HG03095 (cell line): ENCODE results near the gene IDH3G.
"Not testable (repeated sequence)": the region's sequence is repeated elsewhere in the genome, so short reads cannot be mapped to it uniquely, and the experiment has no call there.

ENCODE experiments used
- ATAC-seq: cut with Tn5 transposase; IDR thresholded peaks from one replicate; pipeline ENCODE4 v1.9.1; 2021; ENCODE audit warnings: moderate library complexity; ENCODE audit not compliant: unreplicated experiment

The IDH3G gene

DNA sequence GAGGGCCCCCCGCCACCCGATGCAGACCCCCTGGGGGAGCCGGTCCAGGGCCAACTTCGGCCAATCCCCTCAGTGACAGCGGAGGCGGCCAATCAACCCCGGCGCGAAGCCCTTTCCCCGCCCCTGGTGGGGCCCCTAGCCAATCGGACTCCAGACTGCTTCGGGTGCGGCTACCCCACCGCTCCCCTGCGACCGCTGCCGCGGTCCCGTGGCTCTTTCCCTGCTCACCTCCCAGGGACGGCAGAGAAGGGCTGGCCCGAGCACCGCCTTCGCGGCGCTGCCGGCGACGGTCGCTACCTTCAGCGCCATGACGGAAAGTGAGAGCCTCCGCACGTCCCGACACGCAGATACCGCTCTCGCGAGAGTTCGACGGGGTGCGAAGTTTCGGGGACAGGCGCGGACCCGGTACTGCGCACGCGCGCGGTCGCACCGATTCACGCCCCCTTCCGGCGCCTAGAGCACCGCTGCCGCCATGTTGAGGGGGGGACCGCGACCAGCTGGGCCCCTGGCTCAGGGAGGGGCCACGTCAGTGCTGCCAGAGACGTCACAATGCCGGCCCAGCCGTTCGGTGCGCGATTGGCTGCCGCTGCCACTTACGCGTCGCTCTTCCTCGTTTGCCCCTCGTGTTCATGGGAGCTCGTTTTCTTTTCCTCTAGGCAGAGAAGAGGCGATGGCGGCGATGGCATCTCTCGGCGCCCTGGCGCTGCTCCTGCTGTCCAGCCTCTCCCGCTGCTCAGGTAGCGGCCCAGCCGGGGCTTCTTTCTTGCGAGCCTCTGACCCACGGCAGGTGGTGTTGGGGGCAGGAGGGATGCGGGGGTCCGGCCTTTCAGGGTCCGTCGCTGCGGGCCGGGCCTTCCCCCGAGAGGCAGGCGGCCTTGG, at the start of gene IDH3G, which contains the start of gene SSR4:
Gene IDH3G (minus strand): TSS at position 358 of the 879 bp plus-strand sequence. CDS start 49 bp downstream, at position 309.
Gene SSR4 (plus strand): TSS at position 651 of the 879 bp plus-strand sequence. CDS start 20 bp downstream, at position 671.
- ATAC-seq, result peak; percentile 88

DNA sequence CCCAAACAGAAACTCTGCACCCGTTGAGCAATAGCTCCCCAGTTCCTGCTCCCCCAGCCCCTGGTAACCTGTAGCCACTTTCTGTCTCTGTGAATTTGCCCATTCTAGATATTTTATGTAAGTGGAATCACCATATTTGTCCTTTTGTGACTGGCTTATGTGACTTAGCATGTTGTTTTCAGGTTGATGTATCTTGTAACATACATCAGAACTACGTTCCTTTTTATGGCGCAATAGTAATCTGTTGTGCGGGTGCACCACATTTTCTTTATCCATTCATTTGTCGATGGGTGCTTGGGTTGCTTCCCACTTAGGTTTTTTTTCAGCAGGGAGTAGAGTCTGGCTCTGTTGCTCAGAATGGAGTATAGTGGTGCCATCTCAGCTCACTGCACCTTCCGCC, 42.7 kb upstream of the IDH3G start:
- ATAC-seq, result no peak

DNA sequence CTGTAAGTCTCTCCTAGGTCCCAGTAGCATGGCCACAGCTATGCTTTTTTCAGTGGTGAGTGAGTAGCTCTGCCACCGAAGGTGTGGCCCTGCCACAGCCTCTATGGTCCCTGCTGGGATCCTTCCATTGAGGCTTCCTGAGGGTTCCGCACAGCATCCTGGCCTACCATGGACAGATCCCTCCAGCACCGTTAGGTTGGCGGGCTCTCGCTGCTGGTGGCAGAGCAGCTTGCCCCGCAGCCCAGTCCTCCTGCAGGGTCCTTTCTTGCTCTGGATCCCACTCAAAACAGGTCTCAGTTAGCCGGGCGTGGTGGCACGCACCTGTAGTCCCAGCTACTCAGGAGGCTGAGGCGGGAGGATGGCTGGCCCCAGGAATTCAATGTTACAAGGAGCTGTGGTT, 38.6 kb upstream of the IDH3G start:
- no peak for ATAC-seq

DNA sequence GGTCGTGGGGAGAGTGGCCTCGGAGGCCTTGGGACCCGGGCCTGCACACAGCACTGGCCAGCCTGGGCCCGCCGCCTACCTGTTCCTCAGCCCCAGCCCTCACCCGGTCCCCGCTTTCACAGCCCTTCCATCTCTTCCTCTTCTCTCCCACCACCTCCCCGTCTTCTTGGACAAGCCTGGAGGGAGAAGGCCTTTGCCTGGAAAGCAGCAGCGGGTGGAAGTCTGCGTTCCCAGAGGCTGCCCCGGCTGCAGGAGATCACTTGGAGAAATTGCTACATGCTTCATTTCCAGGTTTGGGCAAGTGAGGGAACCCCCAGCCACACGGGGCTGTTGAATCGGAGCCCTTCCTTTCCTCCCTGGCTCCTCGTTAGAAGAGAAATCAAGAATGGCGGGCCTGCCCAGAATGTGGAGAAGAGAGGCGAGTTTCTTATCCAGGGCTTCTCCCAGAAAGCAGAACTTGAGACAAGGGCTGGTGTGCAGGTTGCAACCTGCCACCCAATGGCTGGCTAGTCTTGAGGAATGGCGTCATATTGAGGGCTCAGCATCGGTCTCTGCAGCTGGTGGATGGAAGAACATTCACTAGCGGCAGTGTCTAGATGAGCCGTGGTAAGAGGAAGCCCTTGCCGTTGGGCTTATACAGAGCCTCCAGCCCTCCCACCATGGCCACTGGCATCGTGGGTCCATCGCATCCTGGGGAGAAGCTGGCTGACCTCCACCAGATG, 37.4 kb upstream of the IDH3G start:
- no peak for ATAC-seq

DNA sequence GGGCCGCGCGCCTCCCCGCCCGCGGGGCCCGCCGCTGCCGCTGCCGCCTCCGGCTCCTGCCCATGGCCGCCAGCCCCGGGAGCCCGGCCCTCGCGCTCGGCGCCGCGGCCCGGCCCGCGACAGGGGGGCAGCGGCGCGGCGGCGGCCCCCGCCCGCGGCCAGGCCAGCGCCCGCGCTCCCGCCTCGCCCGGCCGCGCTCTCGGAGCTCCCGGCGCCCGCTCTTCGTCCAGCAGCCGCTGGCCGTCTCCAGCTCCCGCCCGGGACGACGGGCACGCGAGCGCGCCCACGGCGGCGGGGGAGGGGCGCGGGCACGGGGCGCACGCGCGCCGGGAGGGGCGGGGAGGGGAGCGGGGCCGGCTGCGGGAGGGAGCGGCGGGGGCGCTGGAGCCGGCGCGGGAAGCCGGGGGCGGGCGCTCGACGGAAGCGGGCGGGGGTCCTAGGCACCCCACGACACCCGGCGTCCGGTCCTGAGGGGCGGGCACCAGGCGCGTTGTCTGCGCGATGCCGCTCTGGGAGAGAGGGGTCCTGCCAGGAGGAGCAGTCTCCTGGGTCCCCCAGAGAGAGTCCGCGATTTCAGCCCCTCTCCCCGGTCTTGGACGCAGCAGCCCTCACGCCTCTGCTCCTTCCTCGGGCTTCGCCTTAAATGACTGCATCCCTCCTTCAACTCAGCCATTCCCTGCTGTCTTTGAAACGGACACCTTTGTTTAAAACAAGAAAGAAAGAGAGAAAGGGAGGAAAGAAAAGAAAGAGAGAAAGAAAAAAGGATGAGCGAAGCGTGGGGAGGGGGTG, 36.7 kb upstream of the IDH3G start:
- ATAC-seq, result no peak

- ATAC-seq, result no peak
These were observed 35.8 kb upstream of the IDH3G start, which contains the start of gene PDZD4 for GRCh38 chrX:153829799-153830639. TSS of gene PDZD4 (minus strand) at chrX:153830544. CDS start at chrX:153830298, 246 bp downstream.

DNA sequence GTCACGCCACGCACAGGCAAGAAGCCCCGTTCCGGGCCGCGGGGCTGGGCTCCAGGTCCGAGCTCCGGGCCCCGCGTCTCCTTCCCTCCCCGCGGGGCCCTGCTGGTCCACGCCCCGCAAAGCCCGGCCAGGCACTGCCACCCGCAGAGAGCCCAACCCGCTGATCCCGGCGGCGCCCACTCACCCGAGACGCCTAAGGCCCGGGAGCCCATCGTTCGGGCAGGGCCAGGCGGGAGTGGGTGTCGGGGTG, 35.3 kb upstream of the IDH3G start:
- no peak for ATAC-seq

DNA sequence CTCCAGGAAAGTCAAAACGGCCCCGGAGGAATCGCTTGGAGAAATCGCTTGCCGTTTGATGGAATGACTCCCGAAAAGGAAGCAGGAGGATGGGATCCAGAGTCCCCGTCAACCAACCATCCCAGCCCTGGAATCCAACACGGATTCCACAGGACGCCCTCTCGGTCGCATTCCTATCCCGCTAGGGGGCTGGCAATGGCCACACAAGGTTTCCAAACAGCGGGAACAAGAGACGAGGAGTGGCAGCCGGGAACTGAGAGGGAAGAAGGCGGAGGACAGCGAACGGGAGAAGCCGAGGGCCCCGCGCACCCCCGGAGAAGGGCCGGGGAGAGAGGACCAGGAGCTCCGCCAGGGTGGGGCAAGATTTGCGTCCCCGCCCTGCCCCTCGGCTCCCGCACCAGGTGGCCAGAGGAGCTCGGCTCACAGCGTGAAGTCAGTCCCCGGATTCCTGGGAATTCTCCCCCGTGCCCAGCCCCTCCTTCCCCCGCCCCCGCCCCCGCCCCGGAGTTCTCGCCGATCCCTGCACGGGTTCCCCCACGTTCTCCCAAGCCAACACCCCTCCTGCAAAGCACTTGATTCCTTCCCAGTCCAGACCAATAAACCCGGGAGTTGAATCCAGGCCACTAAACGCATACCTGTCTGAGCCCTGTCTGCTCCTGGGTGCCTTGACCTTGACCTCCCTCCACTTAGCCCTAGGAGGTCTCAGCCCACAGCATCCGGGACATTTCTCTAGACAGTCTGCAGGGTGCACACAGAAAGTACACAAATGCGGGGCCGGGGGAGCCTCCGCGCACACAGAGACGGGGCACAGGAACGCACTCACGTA, 34.8 kb upstream of the IDH3G start:
- no peak for ATAC-seq

DNA sequence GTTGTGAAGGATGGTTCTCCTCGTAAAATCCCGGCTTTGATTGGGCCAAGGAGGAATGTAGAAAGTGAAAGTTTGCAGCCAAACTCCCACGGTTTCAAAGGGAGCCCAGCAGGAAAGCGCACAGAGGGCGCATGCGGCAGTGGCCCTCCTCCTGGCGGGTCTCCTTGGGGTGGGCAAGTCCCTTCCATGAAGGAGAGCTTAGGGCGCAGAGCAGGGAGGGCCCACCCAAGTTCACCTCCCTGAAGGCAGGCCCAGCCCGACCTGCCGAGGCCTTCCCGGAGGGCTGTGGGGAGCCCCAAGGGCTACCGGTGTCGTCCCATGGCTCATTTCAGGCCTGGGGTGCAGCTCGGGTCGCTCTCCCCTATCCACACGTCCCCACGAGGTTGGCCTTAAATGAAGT, 34.1 kb upstream of the IDH3G start:
- no peak for ATAC-seq

DNA sequence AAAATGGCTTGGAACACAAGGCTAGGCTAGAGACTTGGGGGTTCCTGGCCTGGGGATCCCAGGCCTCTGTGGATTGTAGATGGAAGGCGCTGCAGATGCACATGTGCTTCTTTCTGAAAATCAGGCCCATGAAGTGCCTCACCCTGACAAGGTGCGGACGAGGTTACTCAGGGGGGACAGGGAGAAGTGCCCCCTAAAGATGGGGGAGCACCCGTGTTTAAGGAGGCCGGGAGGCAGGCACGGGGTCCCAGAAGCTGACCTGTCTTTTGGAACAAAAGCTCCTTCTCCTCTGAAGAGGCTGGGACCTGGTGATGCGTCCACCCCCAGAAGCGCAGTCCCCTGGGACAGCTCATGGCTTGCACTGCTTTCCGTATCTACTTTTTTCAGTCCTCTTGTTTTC, 33.7 kb upstream of the IDH3G start:
- ATAC-seq, result no peak

DNA sequence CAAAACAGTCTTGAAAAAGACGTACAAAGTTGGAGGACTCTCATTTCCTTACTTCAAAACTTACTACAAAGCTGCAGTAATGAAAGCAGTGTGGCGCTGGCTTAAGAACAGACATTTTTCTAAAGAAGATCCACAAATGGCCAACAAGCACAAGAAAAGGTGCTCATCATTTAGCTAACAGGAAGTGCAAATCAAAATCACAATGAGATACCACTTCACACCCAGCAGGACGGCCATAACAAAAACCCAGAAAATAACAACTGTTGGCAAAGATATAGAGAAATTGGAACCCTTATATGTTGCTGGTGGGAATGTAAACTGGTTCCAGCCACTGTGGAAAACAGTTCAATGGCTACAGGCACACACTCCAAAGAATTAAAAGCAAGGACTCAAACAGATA, 32.8 kb upstream of the IDH3G start:
- no peak for ATAC-seq

DNA sequence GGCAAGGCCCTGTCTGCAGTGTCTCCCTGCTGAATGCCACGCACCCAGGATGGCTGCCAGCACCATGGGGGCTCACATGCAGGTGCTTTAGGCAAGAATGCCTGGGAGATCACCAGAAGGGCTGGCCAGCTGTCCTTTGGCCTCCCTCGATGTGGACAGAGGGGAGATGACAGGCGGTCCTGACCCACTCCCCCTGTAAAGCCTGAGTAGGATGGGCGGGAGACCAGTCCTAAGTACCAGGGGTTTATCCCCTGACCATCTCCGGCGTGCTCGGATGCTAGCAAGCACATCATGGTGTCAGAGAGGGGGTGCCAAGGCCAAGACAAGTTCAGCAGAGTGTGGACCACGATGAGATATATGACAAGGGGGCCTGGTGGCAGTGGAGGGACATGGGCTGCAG, 30.9 kb upstream of the IDH3G start:
- ATAC-seq, result no peak

DNA sequence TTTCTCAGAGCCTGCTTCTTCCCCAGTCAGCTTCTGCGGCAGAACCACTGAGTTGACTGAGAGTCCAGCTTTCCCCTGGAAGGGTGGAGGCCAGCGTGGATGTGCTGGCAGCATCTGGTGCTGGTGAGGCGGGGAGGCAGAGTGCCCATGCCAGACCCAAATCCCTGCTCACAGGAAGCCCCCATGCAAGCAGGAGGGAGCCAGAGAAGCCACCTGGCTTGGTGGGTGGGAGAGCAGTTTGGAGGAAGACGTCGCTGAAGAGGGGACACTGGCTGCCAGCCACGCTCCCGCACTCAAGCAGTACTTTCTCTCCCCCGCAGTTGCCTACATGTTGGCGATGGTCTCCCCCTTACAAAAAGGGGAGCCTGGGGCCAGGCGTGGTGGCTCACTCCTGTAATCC, 30.2 kb upstream of the IDH3G start:
- no peak for ATAC-seq

- ATAC-seq, result no peak
These were observed 26.9 kb upstream of the IDH3G start for GRCh38 chrX:153821066-153821465.

DNA sequence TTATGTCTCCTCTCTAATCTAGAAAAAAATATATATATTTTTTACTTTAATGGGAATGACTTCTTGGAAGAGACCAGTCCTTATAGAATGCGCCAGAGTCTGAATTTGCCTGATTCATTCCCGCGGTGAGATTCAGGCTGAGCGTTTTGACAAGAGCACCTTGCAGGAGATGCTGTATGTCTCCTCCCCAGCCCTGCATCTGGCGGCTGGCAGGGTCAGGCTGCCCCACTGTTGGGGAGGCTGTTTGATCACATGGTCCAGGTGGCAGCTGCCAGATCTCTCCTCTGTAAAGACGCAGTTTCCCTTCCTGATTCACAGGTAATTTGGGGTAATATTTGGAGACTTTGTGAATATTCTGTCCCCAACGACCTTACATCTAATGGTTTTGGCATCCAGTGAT, 26.4 kb upstream of the IDH3G start:
- no peak for ATAC-seq

DNA sequence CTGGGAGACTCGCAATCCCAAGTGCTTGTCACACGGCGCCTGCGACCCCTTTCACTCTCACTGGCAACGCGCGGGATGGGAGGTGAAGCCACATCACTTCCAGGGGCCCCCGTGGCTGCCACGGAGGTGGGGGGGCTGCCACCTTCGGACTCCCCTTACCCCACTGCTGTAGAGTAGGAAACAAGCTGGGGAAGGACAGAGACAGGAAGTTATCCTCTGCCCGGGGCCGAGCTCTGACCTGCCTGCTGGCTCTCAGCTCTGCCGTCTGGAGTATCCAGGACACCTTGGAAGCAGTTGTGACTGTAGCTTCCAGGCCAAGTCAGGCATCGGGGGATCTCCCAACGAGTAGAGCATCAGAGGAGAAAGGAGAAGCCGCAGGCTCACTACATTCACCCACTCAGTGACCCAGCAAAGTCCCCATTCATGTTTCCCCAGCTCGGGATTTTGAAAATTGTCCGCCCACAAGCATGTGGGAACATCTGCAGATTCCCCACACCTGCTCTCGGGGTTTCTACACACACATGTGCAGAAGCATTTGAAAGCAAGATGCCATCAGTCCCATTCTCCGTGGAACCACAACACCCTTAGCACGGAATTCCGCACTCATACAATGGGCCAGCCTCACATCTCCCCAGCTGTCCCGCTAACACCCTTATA, 25.3 kb upstream of the IDH3G start:
- ATAC-seq, result no peak

GRCh38 chrX:153818571-153819383, 24.6 kb upstream of the IDH3G start:
- ATAC-seq, result no peak

GRCh38 chrX:153818064-153818463, 23.9 kb upstream of the IDH3G start:
- ATAC-seq, result not testable (repeated sequence)
